Femur (tissue), 1 donor: ENCODE measurements around the gene LSP1.
"Not testable (repeated sequence)": the region's sequence is repeated elsewhere in the genome, so short reads cannot be mapped to it uniquely, and the experiment has no call there.

Experiments used
- DNase-seq: peaks from one replicate; pipeline ENCODE4 v3.0.0-alpha.2; 2017

Gene LSP1

GRCh38 chr11:1932681-1933080 is 79.8 kb downstream of the LSP1 start:
- DNase-seq, result no peak

GRCh38 chr11:1933416-1934334 is 80.8 kb downstream of the LSP1 start:
- DNase-seq, result no peak

- no peak for DNase-seq
Measured at GRCh38 chr11:1934335-1935155, 81.7 kb downstream of the LSP1 start.

- no peak for DNase-seq
Measured at GRCh38 chr11:1935156-1936071, 82.5 kb downstream of the LSP1 start.

GRCh38 chr11:1936072-1936780 is 83.3 kb downstream of the LSP1 start:
- no peak for DNase-seq

- DNase-seq, result no peak
Measured at GRCh38 chr11:1936781-1937615, 84.1 kb downstream of the LSP1 start.

GRCh38 chr11:1937616-1938342 is 84.9 kb downstream of the LSP1 start:
- DNase-seq, result no peak

GRCh38 chr11:1938343-1939005 is 85.6 kb downstream of the LSP1 start:
- DNase-seq, result no peak

GRCh38 chr11:1939006-1939625 is 86.2 kb downstream of the LSP1 start:
- DNase-seq, result peak; percentile 89

GRCh38 chr11:1939788-1940187 is 86.9 kb downstream of the LSP1 start:
- not testable (repeated sequence) for DNase-seq
